ENCODE measurements around the gene PPFIBP1.

Gene PPFIBP1

DNA sequence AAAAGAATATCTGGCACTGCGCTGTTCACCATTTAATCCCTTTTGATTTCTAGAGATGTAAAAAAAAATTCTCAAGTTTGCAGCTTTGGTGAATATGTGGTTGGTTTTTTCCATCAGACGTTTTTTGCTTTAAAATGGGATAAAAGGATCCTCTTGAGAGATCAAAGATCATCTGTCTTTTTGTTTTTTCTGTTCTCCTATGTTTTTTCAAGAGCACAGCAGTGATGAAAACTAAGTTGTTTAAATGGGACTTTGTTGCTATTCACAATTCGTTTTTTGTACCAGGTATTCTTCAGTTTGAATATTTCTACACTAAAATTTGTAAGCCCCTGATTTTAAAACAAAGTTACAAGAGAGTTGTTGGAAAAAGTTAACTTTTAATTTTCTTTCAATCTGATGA, 142.5 kb downstream of the PPFIBP1 start:
- TF ChIP-seq, protein P1, sequence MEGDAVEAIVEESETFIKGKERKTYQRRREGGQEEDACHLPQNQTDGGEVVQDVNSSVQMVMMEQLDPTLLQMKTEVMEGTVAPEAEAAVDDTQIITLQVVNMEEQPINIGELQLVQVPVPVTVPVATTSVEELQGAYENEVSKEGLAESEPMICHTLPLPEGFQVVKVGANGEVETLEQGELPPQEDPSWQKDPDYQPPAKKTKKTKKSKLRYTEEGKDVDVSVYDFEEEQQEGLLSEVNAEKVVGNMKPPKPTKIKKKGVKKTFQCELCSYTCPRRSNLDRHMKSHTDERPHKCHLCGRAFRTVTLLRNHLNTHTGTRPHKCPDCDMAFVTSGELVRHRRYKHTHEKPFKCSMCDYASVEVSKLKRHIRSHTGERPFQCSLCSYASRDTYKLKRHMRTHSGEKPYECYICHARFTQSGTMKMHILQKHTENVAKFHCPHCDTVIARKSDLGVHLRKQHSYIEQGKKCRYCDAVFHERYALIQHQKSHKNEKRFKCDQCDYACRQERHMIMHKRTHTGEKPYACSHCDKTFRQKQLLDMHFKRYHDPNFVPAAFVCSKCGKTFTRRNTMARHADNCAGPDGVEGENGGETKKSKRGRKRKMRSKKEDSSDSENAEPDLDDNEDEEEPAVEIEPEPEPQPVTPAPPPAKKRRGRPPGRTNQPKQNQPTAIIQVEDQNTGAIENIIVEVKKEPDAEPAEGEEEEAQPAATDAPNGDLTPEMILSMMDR (IDR thresholded peaks at IDR 0.05) = no peak

DNA sequence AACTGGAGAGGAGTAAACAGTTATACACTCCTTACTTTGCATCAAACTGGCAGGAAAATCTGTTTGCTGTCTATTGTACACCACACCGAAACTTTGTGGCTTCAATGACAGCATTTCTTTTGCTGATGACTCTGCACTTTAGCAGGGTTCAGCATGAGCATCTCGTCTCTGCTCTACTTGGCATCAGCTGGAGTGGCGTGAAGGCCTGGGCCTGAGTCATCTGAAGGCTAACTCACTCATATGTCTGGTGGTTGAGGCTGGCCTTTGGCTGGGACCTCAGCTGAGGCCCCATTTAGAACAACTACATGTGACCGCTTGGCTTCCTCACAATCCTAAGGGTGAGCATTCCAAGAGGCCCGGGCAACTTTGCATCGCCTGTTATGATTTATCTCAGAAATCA, 143.5 kb downstream of the PPFIBP1 start:
- TF ChIP-seq, protein P1 (IDR thresholded peaks at IDR 0.05) = no peak

DNA sequence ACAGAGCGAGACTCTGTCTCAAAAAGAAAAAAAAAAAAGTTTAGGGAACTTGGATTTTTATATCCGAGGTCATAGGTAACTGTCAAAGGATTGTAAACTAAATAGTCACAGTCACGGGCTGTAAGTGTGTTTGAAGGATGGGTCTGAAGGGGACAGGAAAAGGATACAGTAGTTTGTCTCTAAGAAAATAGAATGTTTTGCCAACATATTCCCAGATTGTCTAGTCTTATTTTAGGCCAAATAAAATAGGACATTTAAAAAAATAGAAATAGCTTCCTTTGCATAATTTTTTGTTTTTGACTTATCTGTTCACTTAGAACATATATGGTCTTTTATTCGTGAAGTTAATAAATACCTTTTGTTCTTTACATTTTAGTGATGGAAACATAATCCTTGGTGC, 148.0 kb downstream of the PPFIBP1 start:
- TF ChIP-seq, protein P1 (IDR thresholded peaks at IDR 0.05) = no peak

DNA sequence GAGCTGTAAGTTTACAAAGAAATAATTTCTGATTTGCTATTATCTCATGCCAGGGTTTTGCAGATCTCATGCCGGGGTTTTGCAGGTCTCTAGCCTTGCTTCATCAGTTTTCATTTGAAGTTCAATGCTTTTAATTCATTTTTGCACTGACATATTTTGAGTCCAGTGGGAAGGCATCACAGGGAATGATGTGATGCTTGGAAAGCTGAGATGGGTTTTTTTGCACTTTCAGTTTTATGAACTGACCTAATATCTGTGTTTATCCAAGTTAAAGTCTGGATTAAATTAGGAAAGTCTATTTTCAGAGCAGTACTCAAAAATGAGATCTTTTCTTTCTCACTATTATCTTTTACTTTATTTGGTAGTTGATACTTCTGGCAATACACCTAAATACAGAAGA, 148.6 kb downstream of the PPFIBP1 start:
- TF ChIP-seq, protein P1 (IDR thresholded peaks at IDR 0.05) = no peak

DNA sequence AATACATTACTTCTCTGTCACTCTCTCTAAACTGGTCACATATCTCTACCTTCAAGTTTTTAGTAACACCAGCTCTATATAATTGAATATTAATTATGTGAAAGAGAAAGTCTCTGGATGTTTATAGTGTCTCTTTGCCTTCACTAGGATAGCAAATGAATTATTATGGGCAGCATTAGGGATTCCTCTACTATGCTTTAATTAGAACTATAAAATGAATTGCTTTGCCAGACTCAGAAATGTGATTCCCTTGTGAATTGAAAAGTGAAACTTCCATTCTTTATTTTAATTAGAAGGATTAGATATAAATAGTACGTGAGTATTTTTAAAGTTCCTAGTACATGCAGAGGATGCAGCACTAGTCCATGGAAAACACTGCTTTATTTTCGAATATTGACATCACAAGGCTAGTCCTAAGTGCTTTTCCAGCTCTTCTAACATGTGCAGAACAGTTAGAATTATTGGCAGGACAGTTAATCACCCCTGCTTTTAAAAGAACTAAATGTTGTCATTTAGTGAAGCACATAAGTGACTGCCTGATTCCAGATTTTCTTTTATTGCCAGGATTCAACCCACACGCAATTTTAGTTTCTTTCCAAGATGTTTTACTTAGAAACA, 149.2 kb downstream of the PPFIBP1 start:
- TF ChIP-seq, protein P1 (IDR thresholded peaks at IDR 0.05) = no peak

DNA sequence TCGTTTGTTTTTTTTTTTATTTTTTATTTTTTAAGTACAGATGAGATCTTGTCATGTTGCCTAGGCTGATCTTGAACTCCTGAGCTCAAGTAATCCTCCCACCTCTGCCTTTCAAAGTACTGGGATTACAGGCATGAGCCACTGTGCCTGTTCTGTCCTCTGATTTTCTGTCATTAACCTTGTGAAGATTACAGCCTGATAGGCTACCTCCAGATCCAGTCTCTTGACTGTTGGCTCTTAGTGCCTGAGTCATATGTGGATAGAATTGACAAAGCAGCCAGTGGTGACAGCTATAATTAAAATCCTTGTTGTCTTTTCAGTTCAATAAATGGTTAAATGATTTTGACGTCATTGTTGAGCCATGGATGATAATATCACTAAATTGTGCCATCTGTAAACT, 151.0 kb downstream of the PPFIBP1 start:
- TF ChIP-seq, protein P1 (IDR thresholded peaks at IDR 0.05) = no peak

DNA sequence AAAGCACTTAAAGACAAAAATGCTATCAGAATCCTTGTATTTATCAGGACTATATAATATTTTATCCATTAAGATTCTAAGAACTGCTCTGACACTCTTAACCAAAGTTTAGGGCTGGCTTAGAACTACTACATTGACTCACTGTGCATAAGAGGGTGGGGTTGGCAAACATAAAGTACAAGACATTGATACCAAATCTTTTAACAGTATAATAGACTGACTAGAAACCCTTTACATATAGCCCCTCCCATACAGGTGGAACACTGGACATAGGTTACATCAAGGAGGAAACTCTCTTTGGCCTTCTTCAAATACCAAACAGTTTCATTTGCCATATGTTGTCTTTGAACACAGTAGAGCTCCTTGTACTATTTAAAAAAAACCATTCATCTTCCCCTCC, 156.6 kb downstream of the PPFIBP1 start:
- TF ChIP-seq, protein P1 (IDR thresholded peaks at IDR 0.05) = no peak

DNA sequence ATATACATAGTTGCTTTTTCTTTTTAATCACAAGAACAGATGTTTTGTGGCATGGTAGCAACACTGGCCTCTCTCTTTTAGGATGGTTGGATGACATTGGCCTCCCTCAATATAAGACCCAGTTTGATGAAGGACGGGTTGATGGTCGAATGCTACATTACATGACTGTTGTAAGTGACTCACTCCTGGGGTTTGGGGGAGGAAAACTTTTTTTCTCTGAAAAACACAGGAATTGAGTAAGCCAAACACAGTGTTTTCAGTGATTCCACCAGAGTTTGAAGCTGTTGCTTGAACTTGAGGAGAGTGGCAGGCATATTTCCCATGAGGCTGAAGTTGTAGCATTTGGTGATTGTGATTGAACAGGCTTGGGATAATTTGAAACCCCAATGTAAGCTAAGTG, 158.5 kb downstream of the PPFIBP1 start:
- TF ChIP-seq, protein P1 (IDR thresholded peaks at IDR 0.05) = no peak

Data from LNCAP (cell line).